Activated T-helper 1 cell treated with anti-CD3 and anti-CD28 coated beads, Interleukin-2, amount 50 U/mL, for 16 hours (primary cell): ENCODE data around the gene CRISPLD2.
"Not testable (repeated sequence)": the region's sequence is repeated elsewhere in the genome, so short reads cannot be mapped to it uniquely, and the experiment has no call there.

Source experiments
- DNase-seq, 2 donors: peaks; one replicate each; pipeline ENCODE4 v3.0.0-alpha.2; 2020; ENCODE audit warnings: low read depth in 1 of 2, low spot score in 1 of 2

CRISPLD2 gene

GRCh38 chr16:84821728-84822689, 2.2 kb downstream of the CRISPLD2 start:
- no peak for DNase-seq

GRCh38 chr16:84822990-84823389, 3.2 kb downstream of the CRISPLD2 start:
- no peak for DNase-seq

- DNase-seq, result no peak
These were observed 3.7 kb downstream of the CRISPLD2 start for GRCh38 chr16:84823484-84823883.

GRCh38 chr16:84823926-84824325, 4.1 kb downstream of the CRISPLD2 start:
- no peak for DNase-seq

GRCh38 chr16:84825896-84826557, 6.2 kb downstream of the CRISPLD2 start:
- no peak for DNase-seq

GRCh38 chr16:84826558-84826941, 6.8 kb downstream of the CRISPLD2 start:
- no peak for DNase-seq

GRCh38 chr16:84827131-84827574, 7.4 kb downstream of the CRISPLD2 start:
- DNase-seq, result no peak

GRCh38 chr16:84827897-84828296, 8.1 kb downstream of the CRISPLD2 start:
- no peak for DNase-seq

- DNase-seq, result no peak
These were observed 8.5 kb downstream of the CRISPLD2 start for GRCh38 chr16:84828322-84828721.

GRCh38 chr16:84829168-84829965, 9.6 kb downstream of the CRISPLD2 start:
- DNase-seq, result no peak

GRCh38 chr16:84830765-84831384, 11.1 kb downstream of the CRISPLD2 start:
- DNase-seq, result no peak

GRCh38 chr16:84831728-84832127, 11.9 kb downstream of the CRISPLD2 start:
- not testable (repeated sequence) for DNase-seq

GRCh38 chr16:84832488-84833143, 12.8 kb downstream of the CRISPLD2 start:
- DNase-seq, result no peak

GRCh38 chr16:84833144-84833500, 13.3 kb downstream of the CRISPLD2 start:
- DNase-seq, result no peak

GRCh38 chr16:84833542-84834402, 14.0 kb downstream of the CRISPLD2 start:
- DNase-seq, result no peak

- DNase-seq, result no peak
These were observed 14.6 kb downstream of the CRISPLD2 start for GRCh38 chr16:84834403-84834772.

- no peak for DNase-seq
These were observed 16.5 kb downstream of the CRISPLD2 start for GRCh38 chr16:84836234-84836647.

GRCh38 chr16:84836967-84837366, 17.2 kb downstream of the CRISPLD2 start:
- DNase-seq, result no peak

- no peak for DNase-seq
These were observed 18.7 kb downstream of the CRISPLD2 start for GRCh38 chr16:84838383-84838948.
